A673 (cell line): ENCODE data around the gene PPP2R5A. TPM values are rescaled to one million over a fixed set of nuclear protein-coding genes. Genes with fewer than 3 reads are reported as not detected.
"Not testable (repeated sequence)": the region's sequence is repeated elsewhere in the genome, so short reads cannot be mapped to it uniquely, and the experiment has no call there.

Source experiments
- BruUV-seq: library from RNA; stranded (reverse); fragments of 400-500 nt; replicated peaks from 2 replicates; lab custom pipeline; 2021; lab: Mats Ljungman, UMichigan
- CTCF ChIA-PET: fragments of 300-600 bp; sonication (Branson Sonifier 250); formaldehyde crosslinking; loops from one replicate; lab custom pipeline; 2022; ENCODE audit warnings: antibody characterized with exemption; lab: Charles Lee
- POLR2A ChIA-PET: fragments of 300-600 bp; sonication (Branson Sonifier 250); formaldehyde crosslinking; loops from one replicate; lab custom pipeline; 2022; ENCODE audit warnings: antibody characterized with exemption; ENCODE audit not compliant: low non-redundant PET; lab: Charles Lee
- DNase-seq: peaks from one replicate; pipeline ENCODE4 v3.0.0-alpha.2; 2015; ENCODE audit warnings: low spot score
- H3K27ac ChIP-seq: fragments of 200-600 bp; sonication (generic); 2 replicates; pipeline ENCODE4 v1.5.1; 2016; ENCODE audit warnings: mixed run types, low read depth, mild to moderate bottlenecking, mixed read lengths, antibody characterized with exemption, low read length; ENCODE audit not compliant: poor library complexity, severe bottlenecking
- H3K27me3 ChIP-seq: fragments of 200-600 bp; sonication (generic); replicated peaks from 2 replicates; pipeline ENCODE4 v1.6.1; 2017; ENCODE audit warnings: mixed run types, low read depth, mild to moderate bottlenecking, mixed read lengths, antibody characterized with exemption, low read length; ENCODE audit not compliant: insufficient read depth, poor library complexity
- H3K36me3 ChIP-seq: fragments of 200-600 bp; sonication (generic); 2 replicates; pipeline ENCODE4 v1.6.1; 2016; ENCODE audit warnings: mixed run types, mild to moderate bottlenecking, mixed read lengths, antibody characterized with exemption, low read length; ENCODE audit not compliant: insufficient read depth, poor library complexity, severe bottlenecking
- H3K4me1 ChIP-seq: fragments of 200-600 bp; sonication (generic); 2 replicates; pipeline ENCODE4 v1.6.1; 2017; ENCODE audit warnings: mixed run types, mild to moderate bottlenecking, mixed read lengths, antibody characterized with exemption, low read length; ENCODE audit not compliant: insufficient read depth, poor library complexity, severe bottlenecking
- H3K4me3 ChIP-seq: fragments of 200-600 bp; sonication (generic); 2 replicates; pipeline ENCODE4 v1.5.1; 2016; ENCODE audit warnings: low read depth, mixed run types, mild to moderate bottlenecking, mixed read lengths, low read length; ENCODE audit not compliant: poor library complexity, severe bottlenecking
- H3K9me3 ChIP-seq: fragments of 200-600 bp; sonication (generic); 2 replicates; pipeline ENCODE4 v1.6.1; 2016; ENCODE audit warnings: mixed run types, low read depth, mild to moderate bottlenecking, mixed read lengths, antibody characterized with exemption, low read length; ENCODE audit not compliant: poor library complexity, severe bottlenecking
- CTCF ChIP-seq: fragments of 300-800, 200-600 bp; sonication (generic); conservative IDR thresholded peaks from 2 replicates; pipeline ENCODE4 v1.5.1; 2017; ENCODE audit warnings: low read depth, mild to moderate bottlenecking, antibody characterized with exemption, low read length, moderate library complexity, mixed read lengths
- EZH2 ChIP-seq: fragments of 200-600 bp; sonication (generic); IDR thresholded peaks from 2 replicates; pipeline ENCODE4 v1.6.1; 2017; ENCODE audit warnings: borderline replicate concordance, low read depth, mild to moderate bottlenecking, mixed read lengths, antibody characterized with exemption, low read length; ENCODE audit not compliant: poor library complexity, severe bottlenecking
- intact Hi-C: fragments of 100-400 bp; cut with micrococcal nuclease; formaldehyde crosslinking; loops from one replicate; pipeline ENCODE4 v1.10.0; 2022; ENCODE audit not compliant: unreplicated experiment
- total RNA-seq: library from RNA; stranded (reverse); gene quantifications from 2 replicates; pipeline ENCODE4 v1.2.3, GENCODE V29; 2021

PPP2R5A gene
- total RNA-seq, 1 experiment from 2014 or later = 13.9 TPM

GRCh38 chr1:212317916-212318315, 32.7 kb downstream of the PPP2R5A start:
- TF ChIP-seq CTCF = no peak
- no peak for TF ChIP-seq EZH2
- ChIA-PET CTCF (no interaction called here), POLR2A (no interaction called here)
- H3K9me3 ChIP-seq = no peaks in the 10 kb centered on the region
- no TSS peak for BruUV-seq
- no peaks in the 10 kb centered on the region for H3K36me3 ChIP-seq
- H3K27ac ChIP-seq = no peak overlapping the region
- no peaks in the 10 kb centered on the region for H3K4me1 ChIP-seq
- no peak for DNase-seq
- no peaks in the 10 kb centered on the region for H3K27me3 ChIP-seq
- intact Hi-C loops = no loop called here
- no peak overlapping the region for H3K4me3 ChIP-seq

GRCh38 chr1:212321031-212321430, 35.8 kb downstream of the PPP2R5A start:
- H3K27ac ChIP-seq, DNase-seq, H3K36me3 ChIP-seq, CTCF ChIA-PET, H3K4me3 ChIP-seq, H3K9me3 ChIP-seq, H3K4me1 ChIP-seq, intact Hi-C loops, POLR2A ChIA-PET, BruUV-seq, H3K27me3 ChIP-seq: not testable (repeated sequence)

- H3K27me3 ChIP-seq = no peaks in the 10 kb centered on the region
- no peaks in the 10 kb centered on the region for H3K9me3 ChIP-seq
- no TSS peak for BruUV-seq
Observed at GRCh38 chr1:212323066-212323465, 37.9 kb downstream of the PPP2R5A start.

More at GRCh38 chr1:212323066-212323465, 37.9 kb downstream of the PPP2R5A start:
- POLR2A ChIA-PET = no interaction called here
- DNase-seq = no peak
- no peaks in the 10 kb centered on the region for H3K4me1 ChIP-seq
- CTCF ChIA-PET = no interaction called here
- TF ChIP-seq EZH2 (no peak), CTCF (no peak)
- intact Hi-C loops = no loop called here
- no peaks in the 10 kb centered on the region for H3K36me3 ChIP-seq
- H3K27ac ChIP-seq = no peak overlapping the region
- no peak overlapping the region for H3K4me3 ChIP-seq
